Effector memory CD8-positive, alpha-beta T cell (primary cell): ENCODE results near the gene PARS2.

Experiments used
- ATAC-seq: fragments of 150-1000 bp; cut with Tn5 transposase; replicated peaks from 2 replicates; pipeline ENCODE4 v1.10.0; 2021; ENCODE audit warnings: mild to moderate bottlenecking, moderate library complexity
- DNase-seq, 3 experiments: peaks; one replicate each; pipeline ENCODE4 v3.0.0; 2021
- H3K27ac Mint-ChIP-seq, 2 donors: one replicate each; pipeline ENCODE4 v1.8.0; 2022; ENCODE audit warnings: mild to moderate bottlenecking in 2 of 2, mixed read lengths in 2 of 2, moderate library complexity in 2 of 2
- H3K27me3 Mint-ChIP-seq, 2 donors: one replicate each; pipeline ENCODE4 v1.8.0; 2022; ENCODE audit warnings: mixed read lengths in 2 of 2
- H3K36me3 Mint-ChIP-seq: one replicate; pipeline ENCODE4 v1.8.0; 2022; ENCODE audit warnings: mild to moderate bottlenecking, moderate library complexity, mixed read lengths; ENCODE audit not compliant: insufficient read depth
- H3K4me1 Mint-ChIP-seq, 2 donors: one replicate each; pipeline ENCODE4 v1.8.0; 2022; ENCODE audit warnings: low read depth in 2 of 2, mixed read lengths in 2 of 2
- H3K4me3 Mint-ChIP-seq, 2 donors: one replicate each; pipeline ENCODE4 v1.8.0; 2022; ENCODE audit warnings: mild to moderate bottlenecking in 2 of 2, mixed read lengths in 2 of 2, moderate library complexity in 2 of 2
- H3K9me3 Mint-ChIP-seq, 2 donors: one replicate each; pipeline ENCODE4 v1.8.0; 2022; ENCODE audit warnings: mixed read lengths in 2 of 2

The PARS2 gene

GRCh38 chr1:54806931-54807611 lies 42.7 kb upstream of the PARS2 start:
- peak overlapping the region; percentile 85 to 87 for H3K27ac Mint-ChIP-seq
- ATAC-seq (peak; percentile 92), DNase-seq (peak; percentile 44 to 64 (median 59))
- H3K4me1 Mint-ChIP-seq, result peaks cover 44 to 62% of the 10 kb centered on the region in 2 donors
- no peaks in the 10 kb centered on the region for H3K27me3 Mint-ChIP-seq
- no peaks in the 10 kb centered on the region for H3K36me3 Mint-ChIP-seq
- H3K9me3 Mint-ChIP-seq, result no peaks in the 10 kb centered on the region
- peak overlapping the region; percentile 65 to 70 for H3K4me3 Mint-ChIP-seq

- H3K4me1 Mint-ChIP-seq, result peaks cover 50 to 65% of the 10 kb centered on the region in 2 donors
Observed at GRCh38 chr1:54805981-54806381, 41.7 kb upstream of the PARS2 start.

GRCh38 chr1:54805466-54805865 lies 41.1 kb upstream of the PARS2 start:
- Mint-ChIP-seq H3K4me3 (peak overlapping the region; percentile 18 to 61), H3K9me3 (no peaks in the 10 kb centered on the region), H3K36me3 (peaks cover 7% of the 10 kb centered on the region), H3K27me3 (no peaks in the 10 kb centered on the region), H3K4me1 (peaks cover 46 to 60% of the 10 kb centered on the region in 2 donors), H3K27ac (peak overlapping the region; percentile 87 to 88)
- DNase-seq (no peak), ATAC-seq (no peak)

More at GRCh38 chr1:54805981-54806381, 41.7 kb upstream of the PARS2 start:
- H3K4me3 Mint-ChIP-seq, result no peak overlapping the region
- H3K27ac Mint-ChIP-seq, result peak overlapping the region in 1 of 2 donors; percentile 85
- H3K36me3 Mint-ChIP-seq, result peaks cover 7% of the 10 kb centered on the region
- DNase-seq (no peak), ATAC-seq (no peak)
- H3K27me3 Mint-ChIP-seq, result no peaks in the 10 kb centered on the region
- no peaks in the 10 kb centered on the region for H3K9me3 Mint-ChIP-seq

- H3K9me3 Mint-ChIP-seq, result no peaks in the 10 kb centered on the region
- peak overlapping the region; percentile 18 to 61 for H3K4me3 Mint-ChIP-seq
- DNase-seq (no peak), ATAC-seq (no peak)
- H3K27ac Mint-ChIP-seq, result peak overlapping the region; percentile 87 to 88
- H3K4me1 Mint-ChIP-seq, result peaks cover 47 to 60% of the 10 kb centered on the region in 2 donors
- H3K36me3 Mint-ChIP-seq, result peaks cover 7% of the 10 kb centered on the region
- H3K27me3 Mint-ChIP-seq, result no peaks in the 10 kb centered on the region
Observed at GRCh38 chr1:54804471-54805132, 40.3 kb upstream of the PARS2 start.

- ATAC-seq, result no peak
- H3K27ac Mint-ChIP-seq, result peak overlapping the region; percentile 87 to 88
Observed at GRCh38 chr1:54803761-54804470, 39.6 kb upstream of the PARS2 start.

GRCh38 chr1:54800899-54801759 lies 36.8 kb upstream of the PARS2 start, which contains the start of gene TTC22:
TSS of gene TTC22 (minus strand) at chr1:54801323. CDS start at chr1:54801163, 160 bp downstream.
- peaks cover 61 to 67% of the 10 kb centered on the region in 2 donors for H3K4me1 Mint-ChIP-seq

More at GRCh38 chr1:54803761-54804470, 39.6 kb upstream of the PARS2 start:
- H3K4me1 Mint-ChIP-seq, result peaks cover 54 to 66% of the 10 kb centered on the region in 2 donors
- H3K36me3 Mint-ChIP-seq, result peaks cover 7% of the 10 kb centered on the region
- H3K4me3 Mint-ChIP-seq, result peak overlapping the region in 1 of 2 donors; percentile 61
- H3K27me3 Mint-ChIP-seq, result no peaks in the 10 kb centered on the region
- DNase-seq, result no peak
- no peaks in the 10 kb centered on the region for H3K9me3 Mint-ChIP-seq

GRCh38 chr1:54800041-54800898 lies 35.9 kb upstream of the PARS2 start:
- Mint-ChIP-seq H3K9me3 (no peaks in the 10 kb centered on the region), H3K36me3 (peaks cover 25% of the 10 kb centered on the region), H3K4me3 (peak overlapping the region; percentile 94 to 97), H3K4me1 (peaks cover 68 to 71% of the 10 kb centered on the region in 2 donors), H3K27ac (peak overlapping the region; percentile 92 to 95), H3K27me3 (no peaks in the 10 kb centered on the region)
- ATAC-seq (no peak), DNase-seq (no peak)

More at GRCh38 chr1:54800899-54801759, 36.8 kb upstream of the PARS2 start, which contains the start of gene TTC22:
- ATAC-seq, result peak; percentile 80
- no peaks in the 10 kb centered on the region for H3K27me3 Mint-ChIP-seq
- DNase-seq, result peak; percentile 61 to 74 (median 64)
- H3K36me3 Mint-ChIP-seq, result peaks cover 19% of the 10 kb centered on the region
- peak within 1 kb of the TSS; percentile 94 to 97 for H3K4me3 Mint-ChIP-seq
- H3K9me3 Mint-ChIP-seq, result no peaks in the 10 kb centered on the region
- peak within 1 kb of the TSS; percentile 92 to 95 for H3K27ac Mint-ChIP-seq

GRCh38 chr1:54798769-54799641 lies 34.7 kb upstream of the PARS2 start:
- Mint-ChIP-seq H3K9me3 (no peaks in the 10 kb centered on the region), H3K27ac (peak overlapping the region; percentile 92 to 95), H3K27me3 (no peaks in the 10 kb centered on the region), H3K36me3 (peaks cover 29% of the 10 kb centered on the region), H3K4me1 (peaks cover 61 to 64% of the 10 kb centered on the region in 2 donors), H3K4me3 (peak overlapping the region; percentile 94 to 97)
- ATAC-seq (peak; percentile 47), DNase-seq (peak; percentile 18 to 23 (median 22))

- Mint-ChIP-seq H3K4me3 (peak overlapping the region; percentile 94 to 97), H3K9me3 (no peaks in the 10 kb centered on the region), H3K4me1 (peaks cover 61 to 64% of the 10 kb centered on the region in 2 donors), H3K27ac (peak overlapping the region; percentile 92 to 95), H3K36me3 (peaks cover 29% of the 10 kb centered on the region), H3K27me3 (no peaks in the 10 kb centered on the region)
- no peak for ATAC-seq
- DNase-seq, result no peak
Observed at GRCh38 chr1:54798206-54798605, 33.9 kb upstream of the PARS2 start.

GRCh38 chr1:54796902-54797301 lies 32.6 kb upstream of the PARS2 start:
- no peaks in the 10 kb centered on the region for H3K9me3 Mint-ChIP-seq
- H3K4me3 Mint-ChIP-seq, result peak overlapping the region in 1 of 2 donors; percentile 24
- H3K36me3 Mint-ChIP-seq, result peaks cover 28% of the 10 kb centered on the region
- H3K27me3 Mint-ChIP-seq, result no peaks in the 10 kb centered on the region
- H3K4me1 Mint-ChIP-seq, result peaks cover 55 to 58% of the 10 kb centered on the region in 2 donors
- ATAC-seq, result no peak
- no peak for DNase-seq
- H3K27ac Mint-ChIP-seq, result peak overlapping the region; percentile 86 to 92

GRCh38 chr1:54795841-54796468 lies 31.6 kb upstream of the PARS2 start:
- Mint-ChIP-seq H3K4me3 (no peak overlapping the region), H3K9me3 (no peaks in the 10 kb centered on the region), H3K36me3 (peaks cover 23% of the 10 kb centered on the region), H3K4me1 (peaks cover 50 to 52% of the 10 kb centered on the region in 2 donors), H3K27ac (peak overlapping the region; percentile 81 to 83), H3K27me3 (no peaks in the 10 kb centered on the region)
- DNase-seq (no peak), ATAC-seq (no peak)
